Measurements from ENCODE around the gene RBM8A.

Gene RBM8A

GRCh38 chr1:145884675-145885074 lies 42.6 kb downstream of the RBM8A start:
- no peak for DNase-seq (ENCODE audit: low read depth, low spot score)

- DNase-seq (ENCODE audit: low read depth, low spot score) = no peak
Measured at GRCh38 chr1:145879775-145880174, 47.5 kb downstream of the RBM8A start.

DNA sequence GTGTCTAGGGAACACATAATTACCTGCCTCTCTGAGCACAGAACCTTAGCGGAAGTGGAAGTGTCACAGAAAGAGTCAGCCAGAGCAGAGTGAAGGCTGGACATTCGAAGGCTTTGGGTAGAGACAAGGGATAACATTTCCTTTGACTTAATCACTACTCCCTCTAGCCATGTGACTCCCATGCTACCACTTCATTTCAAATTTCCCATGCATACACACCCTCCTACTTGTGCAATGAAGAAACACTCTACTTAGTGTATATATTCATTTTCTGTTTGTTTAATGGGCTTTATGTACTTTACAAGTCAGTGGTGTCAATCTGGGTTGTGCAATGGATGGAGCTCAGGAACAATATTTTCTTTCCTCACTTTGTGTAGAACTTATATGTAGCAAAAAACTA lies 48.6 kb downstream of the RBM8A start:
- no peak for DNase-seq (ENCODE audit: low read depth, low spot score)

DNA sequence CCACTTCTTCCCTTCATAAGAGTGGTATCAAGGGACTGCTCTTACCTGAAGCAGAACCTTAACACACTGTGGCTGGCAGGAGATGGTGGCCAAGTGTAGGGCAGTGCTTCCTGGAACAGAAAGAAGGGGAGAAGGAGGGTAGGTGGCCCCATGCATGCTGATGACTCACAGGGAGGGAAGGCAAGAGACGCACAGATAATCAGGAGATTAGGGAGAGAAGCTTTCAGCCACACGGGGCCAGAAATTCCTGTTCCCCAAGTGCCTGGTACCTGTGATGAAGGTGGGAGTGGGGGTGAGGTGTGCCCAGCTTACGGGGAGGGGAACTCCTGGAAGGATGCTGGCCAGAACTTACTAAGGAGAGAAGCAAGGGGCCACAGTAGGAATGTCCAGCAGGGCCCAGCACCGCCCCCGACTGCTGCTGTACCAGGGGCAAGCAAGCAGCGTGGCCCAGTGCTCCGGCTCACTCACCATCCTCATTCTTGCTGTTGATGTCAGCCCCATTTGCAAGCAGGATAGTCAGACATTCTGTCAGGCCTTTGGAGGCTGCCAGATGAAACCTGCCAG lies 49.3 kb downstream of the RBM8A start:
- DNase-seq (ENCODE audit: low read depth, low spot score) = no peak

DNA sequence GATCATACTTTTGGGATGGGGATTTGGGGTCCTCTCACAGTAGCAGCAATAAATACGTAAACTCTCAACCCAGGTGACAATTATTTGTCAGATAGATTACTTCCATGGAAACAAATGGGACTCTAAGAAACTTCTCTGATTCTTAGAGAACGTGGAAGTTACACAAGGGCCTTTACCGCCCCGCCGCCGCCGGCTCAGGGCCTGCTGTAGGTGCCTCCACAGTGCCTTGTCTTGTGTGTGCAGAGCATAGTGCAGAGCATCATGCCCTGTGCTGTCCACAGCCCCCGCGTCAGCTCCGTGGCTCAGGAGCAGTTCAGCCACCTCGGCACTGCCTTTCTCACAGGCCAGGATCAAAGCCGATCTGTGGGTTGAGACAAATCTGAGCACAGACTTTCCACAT lies 52.6 kb downstream of the RBM8A start:
- DNase-seq (ENCODE audit: low read depth, low spot score) = no peak

- no peak for DNase-seq (ENCODE audit: low read depth, low spot score)
Measured at GRCh38 chr1:145871994-145872924, 55.0 kb downstream of the RBM8A start.
